Fibroblast of the conjunctiva (primary cell): ENCODE results near the gene HS3ST3B1.

Experiments used
- DNase-seq: peaks from one replicate; pipeline ENCODE4 v3.0.0-alpha.2; 2010; ENCODE audit warnings: low read depth

Gene HS3ST3B1

GRCh38 chr17:14300575-14301278 lies at the start of gene HS3ST3B1:
Gene HS3ST3B1, plus strand, starts transcription at chr17:14301081. Its CDS starts 438 bp downstream, at chr17:14301519.
- DNase-seq: peak; percentile 99

GRCh38 chr17:14261406-14261805 lies 39.5 kb upstream of the HS3ST3B1 start:
- DNase-seq: no peak

DNA sequence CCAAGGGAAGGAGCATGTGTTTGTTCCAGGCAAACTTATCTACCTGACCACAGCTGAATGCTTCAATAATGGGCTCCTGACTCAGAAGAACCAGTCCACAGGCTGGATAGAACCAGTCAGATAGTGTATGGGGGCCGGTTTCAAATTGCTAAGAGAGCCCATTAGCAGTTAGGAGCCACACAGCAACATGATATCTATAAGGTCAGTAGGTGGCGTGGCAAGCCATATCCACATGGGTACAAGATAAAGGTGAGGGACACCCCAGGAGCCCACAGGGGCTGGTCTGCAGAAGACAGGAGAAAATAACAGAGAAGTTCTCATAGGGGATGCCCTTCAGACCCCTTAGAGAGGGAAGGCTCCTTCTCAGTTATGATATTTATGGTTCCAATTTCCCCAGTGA lies 32.6 kb upstream of the HS3ST3B1 start:
- no peak for DNase-seq

- no peak for DNase-seq
These were observed 31.4 kb upstream of the HS3ST3B1 start for GRCh38 chr17:14269473-14269872.

DNA sequence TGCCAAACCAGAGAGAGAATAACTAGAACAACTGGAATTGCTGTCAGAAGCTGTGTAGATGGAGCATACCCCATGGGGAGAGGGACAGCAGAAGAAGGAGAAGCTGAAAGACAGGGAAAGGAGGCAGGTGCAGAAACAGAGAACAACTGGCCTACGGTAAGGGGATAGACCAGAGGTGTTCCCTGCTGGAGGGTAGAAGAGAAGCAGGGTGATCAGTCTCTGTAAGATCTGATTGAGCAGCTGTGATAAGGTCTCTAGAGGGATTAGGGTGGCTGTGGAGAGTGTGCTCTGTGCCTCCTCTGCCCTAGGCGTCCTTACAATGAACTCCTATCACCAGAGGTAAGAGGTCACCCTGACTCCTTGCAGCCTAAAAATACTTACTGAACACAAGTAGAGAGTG lies 30.4 kb upstream of the HS3ST3B1 start:
- no peak for DNase-seq

- DNase-seq: no peak
These were observed 24.2 kb upstream of the HS3ST3B1 start for GRCh38 chr17:14276535-14277250.

GRCh38 chr17:14281530-14281929 lies 19.4 kb upstream of the HS3ST3B1 start:
- no peak for DNase-seq

GRCh38 chr17:14282726-14283125 lies 18.2 kb upstream of the HS3ST3B1 start:
- DNase-seq: no peak

DNA sequence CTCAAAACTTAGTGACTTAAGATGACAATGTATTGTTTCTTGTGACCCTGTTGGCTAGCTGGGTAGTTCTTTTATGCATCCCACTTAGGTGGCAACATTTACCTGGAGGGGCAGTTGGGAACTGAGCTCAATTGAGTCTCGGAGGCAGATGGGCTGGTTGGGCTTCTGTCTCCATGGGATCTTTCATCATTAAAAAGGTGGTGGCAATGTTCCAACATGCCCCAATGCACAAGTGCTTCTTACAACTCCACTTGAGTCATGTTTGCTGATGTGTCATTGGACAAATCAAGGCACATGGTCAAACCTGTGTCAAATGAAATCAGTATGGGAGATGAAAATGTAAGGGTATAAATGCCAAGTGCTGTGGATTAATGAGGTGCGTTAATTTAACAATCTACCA lies 11.7 kb upstream of the HS3ST3B1 start:
- no peak for DNase-seq

GRCh38 chr17:14294876-14295275 lies 6.0 kb upstream of the HS3ST3B1 start:
- DNase-seq: no peak

DNA sequence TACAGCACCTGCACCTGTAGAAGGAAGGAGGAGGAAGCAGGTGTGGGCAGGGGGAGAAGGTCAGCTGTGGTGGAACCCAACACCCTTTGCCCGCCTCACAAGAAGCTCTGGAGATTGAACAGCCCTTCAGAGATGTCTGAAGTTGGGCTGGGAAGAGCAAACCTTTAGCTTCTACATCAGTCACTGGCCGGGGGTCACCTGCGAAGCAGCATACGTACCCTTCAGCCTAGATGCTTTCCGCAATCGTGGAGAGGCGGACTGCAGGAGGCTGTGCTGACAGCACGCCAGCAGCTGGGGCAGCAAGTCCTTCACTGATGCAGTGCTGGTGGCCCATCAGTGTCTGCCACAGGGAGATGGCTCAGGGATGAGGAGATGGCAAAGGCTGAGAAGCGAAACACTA lies 5.2 kb upstream of the HS3ST3B1 start:
- no peak for DNase-seq

- no peak for DNase-seq
These were observed 4.5 kb upstream of the HS3ST3B1 start for GRCh38 chr17:14296166-14296910.

GRCh38 chr17:14297161-14297851 lies 3.6 kb upstream of the HS3ST3B1 start:
- peak; percentile 51 for DNase-seq

DNA sequence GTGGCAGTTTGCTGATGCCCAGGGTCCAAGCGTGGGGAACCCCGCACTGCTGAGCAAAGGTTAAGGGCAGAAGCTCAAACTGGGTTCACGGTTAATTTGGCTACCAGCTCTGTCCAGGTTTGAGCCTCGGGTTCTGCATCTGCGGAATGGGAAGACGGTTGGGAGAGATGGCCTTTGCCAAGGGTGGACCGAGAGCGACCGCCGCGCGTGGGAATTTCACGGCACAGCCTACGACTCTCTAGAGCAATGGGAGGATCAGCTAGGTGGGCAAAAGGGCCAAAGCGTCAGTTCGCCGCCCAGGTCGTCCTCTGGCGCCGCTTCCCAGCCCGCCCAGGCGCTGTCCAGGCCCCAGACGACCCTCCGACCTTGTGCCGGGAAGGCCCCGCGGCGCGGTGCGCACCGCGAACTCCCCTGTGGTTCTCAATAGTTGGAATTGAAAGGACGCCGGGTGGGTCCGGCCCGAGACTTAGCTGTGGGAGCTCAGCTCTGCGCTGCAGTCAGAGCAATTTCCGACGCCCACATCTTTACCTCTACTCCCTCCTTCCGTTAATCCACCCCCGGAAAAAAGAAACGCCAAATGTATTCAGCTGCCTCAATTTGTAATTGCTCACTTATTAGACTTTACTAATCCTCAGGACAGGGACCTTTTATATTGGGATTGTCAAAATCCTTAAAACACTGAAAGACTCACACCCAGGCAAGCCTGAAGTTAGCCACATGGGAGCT lies 2.5 kb upstream of the HS3ST3B1 start:
- DNase-seq: no peak

- no peak for DNase-seq
These were observed 2.0 kb upstream of the HS3ST3B1 start for GRCh38 chr17:14298947-14299279.

- DNase-seq: no peak
These were observed 1.4 kb upstream of the HS3ST3B1 start for GRCh38 chr17:14299280-14300141.

- DNase-seq: no peak
These were observed 604 bp downstream of the HS3ST3B1 start for GRCh38 chr17:14301279-14302090.

DNA sequence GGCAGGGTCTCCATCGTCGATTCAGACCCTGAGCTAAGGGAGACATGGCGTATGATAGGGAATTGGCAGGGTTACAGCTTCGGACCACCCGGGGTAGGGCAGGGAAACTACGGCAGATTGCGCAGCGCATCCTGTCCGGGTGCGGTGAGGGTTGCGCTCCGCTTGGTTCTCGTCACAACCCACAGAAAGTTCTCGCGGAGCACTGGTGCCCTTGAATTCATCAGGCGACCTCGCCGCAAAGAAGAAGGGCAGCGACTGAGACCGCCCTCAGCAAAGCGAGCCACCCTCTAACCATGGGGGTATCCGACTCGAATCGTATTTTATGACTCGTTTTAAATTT lies 1.2 kb downstream of the HS3ST3B1 start:
- no peak for DNase-seq

GRCh38 chr17:14302431-14303099 lies 1.7 kb downstream of the HS3ST3B1 start:
- peak; percentile 60 for DNase-seq
